CD14-positive monocyte (primary cell): Measurements from ENCODE around the gene HDAC6. TPM values are rescaled to one million over a fixed set of nuclear protein-coding genes. Genes with fewer than 3 reads are reported as not detected.

Source experiments
- DNase-seq, 3 donors: peaks; one replicate each; pipeline ENCODE4 v3.0.0-alpha.2; 2011 to 2022
- H2AFZ ChIP-seq: 2 replicates; pipeline ENCODE4 v1.6.0; 2012; ENCODE audit warnings: mild to moderate bottlenecking, low read depth, low read length, inconsistent platforms; ENCODE audit not compliant: insufficient read depth, poor library complexity, severe bottlenecking
- H3K27ac ChIP-seq, 2 donors: 1 replicate in 1 of 2; 2 replicates in 1 of 2; pipeline ENCODE4 v1.5.1; 2012 to 2013; ENCODE audit warnings: low read length in 2 of 2, control low read depth in 1 of 2, inconsistent platforms in 1 of 2, low read depth in 1 of 2, mild to moderate bottlenecking in 1 of 2
- H3K27me3 ChIP-seq, 2 donors: one replicate each; pipeline versions ENCODE4 v1.6.0 to v1.6.1; 2011 to 2013; ENCODE audit warnings: low read length in 2 of 2; ENCODE audit not compliant: control insufficient read depth in 2 of 2, insufficient read depth in 2 of 2
- H3K36me3 ChIP-seq, 2 donors: replicated peaks in 1 of 2; 1 replicate in 1 of 2; 2 replicates in 1 of 2; pipeline versions ENCODE4 v1.5.1 to v1.6.1; 2012 to 2013; ENCODE audit warnings: low read length in 2 of 2, control low read depth in 1 of 2, inconsistent platforms in 1 of 2, mild to moderate bottlenecking in 1 of 2; ENCODE audit not compliant: insufficient read depth in 2 of 2, control insufficient read depth in 1 of 2
- H3K4me1 ChIP-seq, 2 donors: 1 replicate in 1 of 2; 2 replicates in 1 of 2; pipeline versions ENCODE4 v1.5.1 to v1.6.1; 2012 to 2013; ENCODE audit warnings: low read length in 2 of 2, control low read depth in 1 of 2, inconsistent platforms in 1 of 2, mild to moderate bottlenecking in 1 of 2, moderate library complexity in 1 of 2; ENCODE audit not compliant: insufficient read depth in 2 of 2, control insufficient read depth in 1 of 2
- H3K4me2 ChIP-seq: replicated peaks from 2 replicates; pipeline ENCODE3; 2012; ENCODE audit warnings: low read length, moderate library complexity, mild to moderate bottlenecking; ENCODE audit not compliant: poor library complexity, severe bottlenecking; ENCODE audit errors: extremely low read depth
- H3K4me3 ChIP-seq, 3 experiments: fragments of 200-600 bp in 1 of 3; sonication (generic) in 1 of 3; replicated peaks in 1 of 3; 1 replicate in 2 of 3; 2 replicates in 1 of 3; pipeline ENCODE4 v1.5.1; 2011 to 2013; ENCODE audit warnings: low read length in 3 of 3, mild to moderate bottlenecking in 3 of 3, control low read depth in 2 of 3, low read depth in 2 of 3, inconsistent platforms in 1 of 3, moderate library complexity in 1 of 3
- H3K79me2 ChIP-seq: 2 replicates; pipeline ENCODE4 v1.6.0; 2012; ENCODE audit warnings: mild to moderate bottlenecking, control low read depth, inconsistent platforms, low read length, moderate library complexity; ENCODE audit not compliant: insufficient read depth
- H3K9ac ChIP-seq: 2 replicates; pipeline ENCODE4 v1.6.0; 2017; ENCODE audit warnings: low read length, mild to moderate bottlenecking; ENCODE audit not compliant: insufficient read depth, poor library complexity, severe bottlenecking
- H3K9me3 ChIP-seq, 2 donors: replicated peaks in 1 of 2; 1 replicate in 1 of 2; 2 replicates in 1 of 2; pipeline versions ENCODE4 v1.5.1 to v1.6.1; 2012 to 2013; ENCODE audit warnings: low read length in 2 of 2, control low read depth in 1 of 2; ENCODE audit not compliant: control insufficient read depth in 1 of 2, insufficient read depth in 1 of 2
- H4K20me1 ChIP-seq: 2 replicates; pipeline ENCODE4 v1.6.0; 2012; ENCODE audit warnings: mild to moderate bottlenecking, low read length, control low read depth, moderate library complexity; ENCODE audit not compliant: insufficient read depth
- H3K27ac Mint-ChIP-seq, 7 donors: one replicate each; pipeline ENCODE4 v1.8.0; 2020; ENCODE audit warnings: mild to moderate bottlenecking in 7 of 7, mixed read lengths in 7 of 7, moderate library complexity in 6 of 7, inconsistent platforms in 2 of 7
- H3K27me3 Mint-ChIP-seq, 3 donors: one replicate each; pipeline ENCODE4 v1.8.0; 2021 to 2022; ENCODE audit warnings: low read depth in 3 of 3, mild to moderate bottlenecking in 3 of 3, mixed read lengths in 3 of 3, moderate library complexity in 3 of 3, inconsistent platforms in 1 of 3
- H3K36me3 Mint-ChIP-seq, 2 donors: one replicate each; pipeline ENCODE4 v1.8.0; 2020; ENCODE audit warnings: mixed read lengths in 2 of 2, inconsistent platforms in 1 of 2, mild to moderate bottlenecking in 1 of 2
- H3K4me1 Mint-ChIP-seq: one replicate; pipeline ENCODE4 v1.8.0; 2020; ENCODE audit warnings: mild to moderate bottlenecking, mixed read lengths
- H3K4me3 Mint-ChIP-seq, 2 donors: one replicate each; pipeline ENCODE4 v1.8.0; 2020; ENCODE audit warnings: mild to moderate bottlenecking in 2 of 2, mixed read lengths in 2 of 2, moderate library complexity in 1 of 2
- H3K9me3 Mint-ChIP-seq, 7 donors: one replicate each; pipeline ENCODE4 v1.8.0; 2020 to 2022; ENCODE audit warnings: mixed read lengths in 7 of 7, mild to moderate bottlenecking in 6 of 7, moderate library complexity in 6 of 7, inconsistent platforms in 2 of 7
- CTCF ChIP-seq: fragments of 200-600 bp; IDR thresholded peaks from one replicate; pipeline ENCODE4 v1.8.0; 2022; ENCODE audit warnings: antibody characterized with exemption, mild to moderate bottlenecking
- WGBS: methylation state at CpG from one replicate; pipeline ENCODE4 v1.1.5; 2013; ENCODE audit warnings: missing lambda C conversion rate; ENCODE audit not compliant: insufficient coverage; 5-methylcytosine and 5-hydroxymethylcytosine counted together
- intact Hi-C, 2 donors: fragments of 100-400 bp; cut with micrococcal nuclease; formaldehyde crosslinking; loops; one replicate each; pipeline versions ENCODE4 v1.15.0 to v1.15.1; 2023
- polyA plus RNA-seq, 3 donors: library from polyadenylated mRNA; depleted of rRNA in 1 of 3; unstranded in 2 of 3; stranded (reverse) in 1 of 3; fragments of 300-500 nt in 2 of 3; fragments of >200 nt in 1 of 3; fragmentation: Illumina TruSeq in 2 of 3; gene quantifications; 1 replicate in 2 of 3; 2 replicates in 1 of 3; pipeline ENCODE4 v1.2.3, GENCODE V29; 2012 to 2021

Gene HDAC6
- polyA plus RNA-seq, 3 donors, result 12.7 to 67.0 (median 19.7) TPM

DNA sequence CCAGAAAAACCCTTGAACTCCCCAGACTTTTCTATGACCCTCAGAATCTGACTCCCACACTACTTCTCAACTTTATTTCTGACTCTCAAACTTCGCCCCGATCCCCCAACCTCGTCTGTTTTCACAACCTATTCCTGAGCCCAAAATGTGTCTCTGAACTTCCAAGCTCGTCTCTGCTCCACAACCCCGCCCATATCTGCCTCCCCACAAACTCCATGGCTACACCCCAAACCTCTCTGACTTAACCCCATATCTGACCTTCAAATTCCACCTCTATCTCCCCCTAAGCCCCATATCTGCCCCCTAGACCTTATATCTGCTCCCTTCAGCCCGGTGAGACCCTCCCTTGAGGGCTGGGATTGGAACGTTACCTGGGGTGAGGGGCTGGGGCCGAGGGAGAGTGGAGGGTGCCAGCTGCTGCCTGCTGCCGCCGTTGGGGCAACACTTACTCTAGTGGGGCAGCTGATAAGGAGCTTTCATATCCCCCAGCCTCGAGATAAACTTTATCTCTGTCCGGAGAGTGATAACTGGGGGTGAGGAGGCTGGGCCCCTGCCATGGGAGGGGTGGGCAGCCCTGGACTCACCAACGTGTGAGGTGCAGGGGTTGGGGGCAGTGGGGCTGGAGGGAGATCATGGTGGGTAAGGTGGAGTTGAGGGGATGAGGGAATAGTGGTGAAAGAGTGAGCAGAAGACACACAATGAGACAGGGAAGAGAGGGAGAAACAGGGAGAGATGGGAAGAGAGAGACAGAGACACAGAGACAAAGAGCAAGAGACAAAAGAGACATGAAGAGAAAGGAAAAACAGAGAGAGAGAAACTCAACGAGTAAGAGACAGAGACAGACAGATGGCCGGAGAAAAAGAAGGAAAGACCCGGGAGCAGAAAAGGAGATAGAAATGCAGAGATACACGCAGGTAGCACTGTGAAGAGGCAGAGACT lies 14.1 kb upstream of the HDAC6 start:
- H3K4me1 Mint-ChIP-seq, result peaks cover 13% of the 10 kb centered on the region
- H3K9me3 ChIP-seq, result no peaks in the 10 kb centered on the region
- H3K9me3 Mint-ChIP-seq, result no peaks in the 10 kb centered on the region
- H3K4me3 Mint-ChIP-seq, result no peak overlapping the region
- TF ChIP-seq CTCF, result no peak
- peaks cover 0 to 11% of the 10 kb centered on the region in 2 donors for H3K4me1 ChIP-seq
- no peaks in the 10 kb centered on the region for H3K36me3 Mint-ChIP-seq
- no peak overlapping the region for H2AFZ ChIP-seq
- H3K4me2 ChIP-seq, result no peak overlapping the region
- DNase-seq, result no peak
- H3K27ac ChIP-seq, result no peak overlapping the region
- H3K9ac ChIP-seq, result no peak overlapping the region
- no peak overlapping the region for H3K4me3 ChIP-seq
- peaks cover 3 to 12% (median 3%) of the 10 kb centered on the region in 3 donors for H3K27me3 Mint-ChIP-seq
- H3K27me3 ChIP-seq, result no peaks in the 10 kb centered on the region
- 79% methylated on average over 4 of the region's 17 CpGs for WGBS
- no peaks in the 10 kb centered on the region for H4K20me1 ChIP-seq
- no peaks in the 10 kb centered on the region for H3K36me3 ChIP-seq
- no peaks in the 10 kb centered on the region for H3K79me2 ChIP-seq
- intact Hi-C loops, result no loop called here
- peak overlapping the region in 1 of 7 donors; percentile 0 for H3K27ac Mint-ChIP-seq

DNA sequence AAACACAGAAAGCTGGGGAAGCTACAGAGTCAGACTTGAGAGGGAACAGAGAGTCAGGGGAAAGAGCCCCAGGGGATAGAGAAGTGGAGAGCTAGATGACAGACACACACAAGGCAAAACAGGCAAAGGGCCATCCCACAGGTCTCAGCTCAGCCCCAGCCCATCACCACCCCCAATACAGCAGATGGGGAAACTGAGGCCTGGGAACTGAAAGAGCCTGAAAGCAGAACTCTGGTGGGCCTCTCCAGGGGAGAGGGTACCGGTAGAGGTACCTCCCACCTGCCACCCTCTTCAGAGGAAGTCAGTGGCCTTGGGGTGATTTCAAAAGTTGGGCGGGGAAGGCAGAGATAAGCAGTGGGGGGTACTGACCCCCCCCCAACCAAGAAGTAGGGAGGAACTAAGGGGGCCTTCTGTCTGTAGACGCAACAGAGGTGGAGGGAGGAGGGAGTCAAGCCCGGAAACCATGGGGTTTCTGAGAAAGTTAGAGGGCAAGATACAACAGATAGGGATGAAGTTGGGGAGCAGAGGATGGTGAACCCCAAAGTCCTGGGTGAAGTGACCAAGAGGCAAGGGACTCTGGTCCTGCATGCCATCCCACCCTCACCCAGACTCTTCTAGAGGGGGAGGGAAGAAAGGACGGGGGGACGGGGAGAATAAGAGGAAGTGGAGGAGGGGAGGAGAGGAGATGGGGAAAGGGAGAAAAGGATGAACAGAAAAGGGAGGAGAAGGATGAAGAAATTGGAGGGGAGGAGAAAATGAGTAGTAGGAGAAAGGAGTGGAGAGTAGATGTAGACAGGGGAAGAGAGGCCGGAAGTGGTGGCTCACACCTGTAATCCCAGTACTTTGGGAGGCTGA lies 12.3 kb upstream of the HDAC6 start:
- Histone ChIP-seq H3K9ac (no peak overlapping the region), H3K4me1 (peaks cover 0 to 11% of the 10 kb centered on the region in 2 donors), H3K9me3 (no peaks in the 10 kb centered on the region), H2AFZ (peak overlapping the region; percentile 35), H3K27ac (no peak overlapping the region), H3K4me3 (no peak overlapping the region), H3K27me3 (no peaks in the 10 kb centered on the region), H4K20me1 (no peaks in the 10 kb centered on the region), H3K36me3 (no peaks in the 10 kb centered on the region), H3K4me2 (no peak overlapping the region), H3K79me2 (no peaks in the 10 kb centered on the region)
- Mint-ChIP-seq H3K27ac (peak overlapping the region in 1 of 7 donors; percentile 10), H3K36me3 (no peaks in the 10 kb centered on the region), H3K4me3 (no peak overlapping the region), H3K4me1 (peaks cover 13% of the 10 kb centered on the region), H3K27me3 (peaks cover 3 to 12% (median 3%) of the 10 kb centered on the region in 3 donors), H3K9me3 (no peaks in the 10 kb centered on the region)
- WGBS, result no CpG with 5 or more reads among the region's 7 CpGs
- intact Hi-C loops, result loop anchor here in 1 of 2 donors (10.0 kb wide), 1 partner anchor 45 kb away; no protein-coding TSS in a partner anchor
- TF ChIP-seq CTCF, result no peak
- DNase-seq, result no peak
